Motor neuron (in vitro differentiated cells): ENCODE measurements around the gene IGF2BP3. TPM values are rescaled to one million over a fixed set of nuclear protein-coding genes. Genes with fewer than 3 reads are reported as not detected.
A peak's percentile ranks its signal among the peaks of the same experiment; 100 is the strongest.
"Not testable (repeated sequence)": the region's sequence is repeated elsewhere in the genome, so short reads cannot be mapped to it uniquely, and the experiment has no call there.

Source experiments
- ATAC-seq, 8 experiments: fragments of 200-7000 bp; cut with Tn5 transposase; replicated peaks in 6 of 8; 2 replicates each; pipeline ENCODE4 v1.8.0; 2021; ENCODE audit warnings: mild to moderate bottlenecking in 8 of 8, moderate library complexity in 8 of 8
- H3K27ac ChIP-seq, 2 donors: fragments of 250-450 bp; sonication (Bioruptor Pico); 2 replicates each; pipeline ENCODE4 v1.9.0; 2021; ENCODE audit warnings: antibody characterized with exemption in 2 of 2, mild to moderate bottlenecking in 2 of 2, moderate library complexity in 1 of 2
- H3K4me1 ChIP-seq, 2 donors: fragments of 250-450 bp; sonication (Bioruptor Pico); replicated peaks in 1 of 2; 2 replicates each; pipeline ENCODE4 v1.6.1; 2021; ENCODE audit warnings: antibody characterized with exemption in 2 of 2, mild to moderate bottlenecking in 2 of 2, moderate library complexity in 1 of 2
- H3K4me3 ChIP-seq, 5 donors: fragments of 250-450 bp; sonication (Bioruptor Pico); 2 replicates each; pipeline ENCODE4 v1.9.0; 2021; ENCODE audit warnings: antibody characterized with exemption in 5 of 5, mild to moderate bottlenecking in 5 of 5, moderate library complexity in 4 of 5
- WGBS, 10 experiments: fragments of 450-650 bp; shearing (Covaris generic); methylation state at CpG; one replicate each; pipeline ENCODE4 v1.0.0; 2022; 5-methylcytosine and 5-hydroxymethylcytosine counted together
- in situ Hi-C, 9 experiments: fragments of 400-800 bp; cut with MboI; loops; one replicate each; pipeline ENCODE4 v1.15.0; 2021; ENCODE audit warnings: low sequenced_read_pairs in 9 of 9, low pct_unique_long_range_greater_than_20kb in 2 of 9; ENCODE audit not compliant: unreplicated experiment in 9 of 9
- total RNA-seq, 8 experiments: library from RNA; unstranded; fragments of 300-600 nt; gene quantifications; 2 replicates each; pipeline versions ENCODE4 v1.2.3 to v1.2.4, GENCODE V29; 2022

The IGF2BP3 gene
- total RNA-seq, 8 experiments from 2014 or later: 22.2 to 103 (median 31.4) TPM

GRCh38 chr7:23336086-23336485 lies 134.2 kb downstream of the IGF2BP3 start:
- in situ Hi-C loops: no loop called here
- WGBS, 10 experiments: 91 to 100% (median 96%) methylated on average over 1 to 3 of the region's 3 CpGs

GRCh38 chr7:23335621-23336020 lies 134.7 kb downstream of the IGF2BP3 start:
- in situ Hi-C loops: no loop called here
- no peak overlapping the region for H3K4me3 ChIP-seq
- no peaks in the 10 kb centered on the region for H3K4me1 ChIP-seq
- WGBS, 10 experiments: 50 to 100% (median 91%) methylated on average over 2 to 6 of the region's 6 CpGs
- no peak overlapping the region for H3K27ac ChIP-seq
- ATAC-seq: no peak

More at GRCh38 chr7:23336086-23336485, 134.2 kb downstream of the IGF2BP3 start:
- H3K4me1 ChIP-seq: no peaks in the 10 kb centered on the region
- H3K27ac ChIP-seq: no peak overlapping the region
- ATAC-seq: no peak
- no peak overlapping the region for H3K4me3 ChIP-seq

- no peak overlapping the region for H3K4me3 ChIP-seq
- in situ Hi-C loops: no loop called here
- no peak overlapping the region for H3K27ac ChIP-seq
- ATAC-seq: no peak
- H3K4me1 ChIP-seq: no peaks in the 10 kb centered on the region
- 80 to 100% (median 100%) methylated on average over 1 to 2 of the region's 2 CpGs; no CpG with 5 or more reads in 3 of the 10 experiments for WGBS, 10 experiments
Observed at GRCh38 chr7:23335136-23335535, 135.2 kb downstream of the IGF2BP3 start.

- H3K4me1 ChIP-seq: no peaks in the 10 kb centered on the region
- in situ Hi-C loops: no loop called here
- H3K27ac ChIP-seq: no peak overlapping the region
- no peak overlapping the region for H3K4me3 ChIP-seq
- WGBS, 10 experiments: 9 to 100% (median 82%) methylated on average over 1 to 5 of the region's 5 CpGs
- peak in 5 of 8 experiments; percentile 28 to 80 (median 74) for ATAC-seq
Observed at GRCh38 chr7:23334482-23335056, 135.7 kb downstream of the IGF2BP3 start.

GRCh38 chr7:23333671-23334246 lies 136.5 kb downstream of the IGF2BP3 start:
- H3K27ac ChIP-seq: no peak overlapping the region
- H3K4me3 ChIP-seq: no peak overlapping the region
- 22 to 100% (median 89%) methylated on average over 1 to 9 of the region's 9 CpGs; no CpG with 5 or more reads in 1 of the 10 experiments for WGBS, 10 experiments
- H3K4me1 ChIP-seq: no peaks in the 10 kb centered on the region
- ATAC-seq: peak in 2 of 8 experiments; percentile 50 to 68
- in situ Hi-C loops: no loop called here

GRCh38 chr7:23332910-23333612 lies 137.2 kb downstream of the IGF2BP3 start:
- in situ Hi-C loops: no loop called here
- ATAC-seq: peak in 3 of 8 experiments; percentile 25 to 62 (median 27)
- Histone ChIP-seq H3K4me1 (no peaks in the 10 kb centered on the region), H3K27ac (no peak overlapping the region), H3K4me3 (no peak overlapping the region)
- 5 to 100% (median 95%) methylated on average over 2 to 4 of the region's 4 CpGs for WGBS, 10 experiments

GRCh38 chr7:23332193-23332592 lies 138.1 kb downstream of the IGF2BP3 start:
- no peak for ATAC-seq
- Histone ChIP-seq H3K27ac (no peak overlapping the region), H3K4me1 (no peaks in the 10 kb centered on the region), H3K4me3 (no peak overlapping the region)
- in situ Hi-C loops: no loop called here

GRCh38 chr7:23331132-23331531 lies 139.2 kb downstream of the IGF2BP3 start:
- in situ Hi-C loops: no loop called here
- Histone ChIP-seq H3K27ac (no peak overlapping the region), H3K4me1 (no peaks in the 10 kb centered on the region), H3K4me3 (no peak overlapping the region)
- ATAC-seq: no peak
- WGBS, 10 experiments: 31 to 100% (median 92%) methylated on average over 1 of the region's 1 CpG; no CpG with 5 or more reads in 2 of the 10 experiments

GRCh38 chr7:23315366-23315765 lies 154.9 kb downstream of the IGF2BP3 start:
- H3K27ac ChIP-seq: no peak overlapping the region
- no peak overlapping the region for H3K4me3 ChIP-seq
- in situ Hi-C loops: no loop called here
- no peak for ATAC-seq
- H3K4me1 ChIP-seq: no peaks in the 10 kb centered on the region
- WGBS, 10 experiments: 80 to 100% (median 95%) methylated on average over 1 to 7 of the region's 7 CpGs; no CpG with 5 or more reads in 2 of the 10 experiments

GRCh38 chr7:23312141-23312540 lies 158.2 kb downstream of the IGF2BP3 start:
- 60 to 100% (median 70%) methylated on average over 1 to 2 of the region's 2 CpGs; no CpG with 5 or more reads in 7 of the 10 experiments for WGBS, 10 experiments
- H3K4me1 ChIP-seq, ATAC-seq, H3K4me3 ChIP-seq, in situ Hi-C loops, H3K27ac ChIP-seq: not testable (repeated sequence)

- WGBS, 10 experiments: 85 to 100% (median 98%) methylated on average over 1 to 6 of the region's 6 CpGs; no CpG with 5 or more reads in 1 of the 10 experiments
- Histone ChIP-seq H3K4me3 (no peak overlapping the region), H3K27ac (no peak overlapping the region), H3K4me1 (no peaks in the 10 kb centered on the region)
- no peak for ATAC-seq
- in situ Hi-C loops: no loop called here
Observed at GRCh38 chr7:23308754-23309153, 161.5 kb downstream of the IGF2BP3 start.

- in situ Hi-C loops: no loop called here
- no peak overlapping the region for H3K27ac ChIP-seq
- ATAC-seq: no peak
- H3K4me3 ChIP-seq: no peak overlapping the region
- WGBS, 10 experiments: 60 to 100% (median 99%) methylated on average over 1 to 2 of the region's 2 CpGs
- no peaks in the 10 kb centered on the region for H3K4me1 ChIP-seq
Observed at GRCh38 chr7:23306936-23307521, 163.3 kb downstream of the IGF2BP3 start.

- in situ Hi-C loops: no loop called here
- H3K4me3 ChIP-seq: peak overlapping the region; percentile 87 to 99 (median 98)
- peaks cover 10% of the 10 kb centered on the region in 2 donors for H3K4me1 ChIP-seq
- WGBS, 10 experiments: 0 to 33% (median 13%) methylated on average over 2 to 9 of the region's 12 CpGs; no CpG with 5 or more reads in 1 of the 10 experiments
- ATAC-seq: peak in 3 of 8 experiments; percentile 19 to 28 (median 27)
- peak overlapping the region in 1 of 2 donors; percentile 90 for H3K27ac ChIP-seq
Observed at GRCh38 chr7:23299770-23300300, 170.5 kb downstream of the IGF2BP3 start.
